IPS-20b (cell line): ENCODE measurements around the gene XRCC5.
"Not testable (repeated sequence)": the region's sequence is repeated elsewhere in the genome, so short reads cannot be mapped to it uniquely, and the experiment has no call there.

Experiments used
- H3K27ac ChIP-seq: one replicate; pipeline ENCODE4 v1.5.1; 2013; ENCODE audit warnings: low read length
- H3K27me3 ChIP-seq: 2 replicates; pipeline ENCODE4 v1.6.1; 2013; ENCODE audit warnings: mild to moderate bottlenecking, low read length, inconsistent platforms; ENCODE audit not compliant: insufficient read depth
- H3K36me3 ChIP-seq: 2 replicates; pipeline ENCODE4 v1.6.1; 2013; ENCODE audit warnings: low read depth, mild to moderate bottlenecking, inconsistent platforms, low read length, moderate library complexity; ENCODE audit not compliant: insufficient read depth
- H3K4me1 ChIP-seq: 2 replicates; pipeline ENCODE4 v1.6.1; 2013; ENCODE audit warnings: mild to moderate bottlenecking, control low read depth, inconsistent platforms, low read length, moderate library complexity; ENCODE audit not compliant: insufficient read depth
- H3K4me3 ChIP-seq: 2 replicates; pipeline ENCODE4 v1.5.1; 2013; ENCODE audit warnings: mild to moderate bottlenecking, low read length, inconsistent platforms
- H3K9ac ChIP-seq: 2 replicates; pipeline ENCODE4 v1.6.1; 2013; ENCODE audit warnings: low read depth, mild to moderate bottlenecking, inconsistent platforms, low read length, moderate library complexity
- H3K9me3 ChIP-seq: 2 replicates; pipeline ENCODE4 v1.6.1; 2013; ENCODE audit warnings: mild to moderate bottlenecking, low read depth, low read length, inconsistent platforms; ENCODE audit not compliant: insufficient read depth

Gene XRCC5

GRCh38 chr2:216208661-216209060 lies 99.5 kb downstream of the XRCC5 start:
- H3K9ac ChIP-seq, H3K27me3 ChIP-seq, H3K9me3 ChIP-seq, H3K4me3 ChIP-seq, H3K27ac ChIP-seq, H3K4me1 ChIP-seq: not testable (repeated sequence)
- H3K36me3 ChIP-seq = peaks cover 63% of the 10 kb centered on the region

GRCh38 chr2:216210701-216211540 lies 101.8 kb downstream of the XRCC5 start:
- Histone ChIP-seq H3K27ac (no peak overlapping the region), H3K36me3 (peaks cover 41% of the 10 kb centered on the region), H3K4me1 (no peaks in the 10 kb centered on the region)

GRCh38 chr2:216211614-216212145 lies 102.5 kb downstream of the XRCC5 start:
- no peak overlapping the region for H3K27ac ChIP-seq
- no peaks in the 10 kb centered on the region for H3K4me1 ChIP-seq
- no peak overlapping the region for H3K4me3 ChIP-seq
- H3K27me3 ChIP-seq = no peaks in the 10 kb centered on the region
- no peaks in the 10 kb centered on the region for H3K9me3 ChIP-seq
- H3K36me3 ChIP-seq = peaks cover 34% of the 10 kb centered on the region
- no peak overlapping the region for H3K9ac ChIP-seq

More at GRCh38 chr2:216210701-216211540, 101.8 kb downstream of the XRCC5 start:
- Histone ChIP-seq H3K27me3 (no peaks in the 10 kb centered on the region), H3K9ac (no peak overlapping the region), H3K4me3 (no peak overlapping the region), H3K9me3 (no peaks in the 10 kb centered on the region)

- H3K27ac ChIP-seq = no peak overlapping the region
- no peaks in the 10 kb centered on the region for H3K27me3 ChIP-seq
- H3K4me1 ChIP-seq = no peaks in the 10 kb centered on the region
- peaks cover 21% of the 10 kb centered on the region; the same call in 1 of the 2 replicates for H3K36me3 ChIP-seq
- H3K9ac ChIP-seq = no peak overlapping the region
- H3K9me3 ChIP-seq = no peaks in the 10 kb centered on the region
- no peak overlapping the region for H3K4me3 ChIP-seq
Observed at GRCh38 chr2:216214768-216215167, 105.6 kb downstream of the XRCC5 start.

GRCh38 chr2:216215658-216216390 lies 106.7 kb downstream of the XRCC5 start:
- no peaks in the 10 kb centered on the region for H3K9me3 ChIP-seq
- H3K27ac ChIP-seq = no peak overlapping the region
- peaks cover 18% of the 10 kb centered on the region; the same call in 1 of the 2 replicates for H3K36me3 ChIP-seq
- H3K27me3 ChIP-seq = no peaks in the 10 kb centered on the region
- H3K4me1 ChIP-seq = no peaks in the 10 kb centered on the region
- H3K9ac ChIP-seq = no peak overlapping the region
- no peak overlapping the region for H3K4me3 ChIP-seq

- H3K9ac ChIP-seq = no peak overlapping the region
- H3K27me3 ChIP-seq = no peaks in the 10 kb centered on the region
- no peak overlapping the region for H3K4me3 ChIP-seq
- H3K27ac ChIP-seq = no peak overlapping the region
- no peaks in the 10 kb centered on the region for H3K9me3 ChIP-seq
- peaks cover 18% of the 10 kb centered on the region; the same call in 1 of the 2 replicates for H3K36me3 ChIP-seq
- no peaks in the 10 kb centered on the region; the same call in 1 of the 2 replicates for H3K4me1 ChIP-seq
Observed at GRCh38 chr2:216216951-216217903, 108.1 kb downstream of the XRCC5 start.

GRCh38 chr2:216217904-216218260 lies 108.7 kb downstream of the XRCC5 start:
- H3K27ac ChIP-seq = no peak overlapping the region
- H3K9me3 ChIP-seq = no peaks in the 10 kb centered on the region
- H3K36me3 ChIP-seq = peaks cover 18% of the 10 kb centered on the region; the same call in 1 of the 2 replicates
- H3K9ac ChIP-seq = no peak overlapping the region
- no peak overlapping the region for H3K4me3 ChIP-seq
- H3K4me1 ChIP-seq = no peaks in the 10 kb centered on the region; the same call in 1 of the 2 replicates
- no peaks in the 10 kb centered on the region for H3K27me3 ChIP-seq

GRCh38 chr2:216219861-216220260 lies 110.7 kb downstream of the XRCC5 start:
- Histone ChIP-seq H3K9ac (no peak overlapping the region), H3K4me1 (no peaks in the 10 kb centered on the region; the same call in 1 of the 2 replicates), H3K36me3 (peaks cover 15% of the 10 kb centered on the region; the same call in 1 of the 2 replicates), H3K4me3 (no peak overlapping the region), H3K27me3 (no peaks in the 10 kb centered on the region), H3K27ac (no peak overlapping the region), H3K9me3 (no peaks in the 10 kb centered on the region)

- H3K27me3 ChIP-seq = no peaks in the 10 kb centered on the region
- H3K9me3 ChIP-seq = no peaks in the 10 kb centered on the region
- H3K4me1 ChIP-seq = no peaks in the 10 kb centered on the region; the same call in 1 of the 2 replicates
- H3K4me3 ChIP-seq = no peak overlapping the region
- no peak overlapping the region for H3K9ac ChIP-seq
- H3K36me3 ChIP-seq = peaks cover 15% of the 10 kb centered on the region; the same call in 1 of the 2 replicates
- H3K27ac ChIP-seq = no peak overlapping the region
Observed at GRCh38 chr2:216220976-216221375, 111.8 kb downstream of the XRCC5 start.

- Histone ChIP-seq H3K9me3 (no peaks in the 10 kb centered on the region), H3K4me1 (no peaks in the 10 kb centered on the region; the same call in 1 of the 2 replicates)
Observed at GRCh38 chr2:216221811-216222210, 112.7 kb downstream of the XRCC5 start.

More at GRCh38 chr2:216221811-216222210, 112.7 kb downstream of the XRCC5 start:
- Histone ChIP-seq H3K27me3 (no peaks in the 10 kb centered on the region), H3K36me3 (peaks cover 15% of the 10 kb centered on the region; the same call in 1 of the 2 replicates), H3K27ac (no peak overlapping the region), H3K9ac (no peak overlapping the region), H3K4me3 (no peak overlapping the region)
